HG02973 (cell line): Measurements from ENCODE around the gene KRTAP22-1.

Experiments
- ATAC-seq: cut with Tn5 transposase; IDR thresholded peaks from one replicate; pipeline ENCODE4 v1.9.1; 2021; ENCODE audit warnings: moderate library complexity; ENCODE audit not compliant: unreplicated experiment

The KRTAP22-1 gene

GRCh38 chr21:30623362-30623761 lies 22.5 kb downstream of the KRTAP22-1 start:
- no peak for ATAC-seq

- ATAC-seq = no peak
Measured at GRCh38 chr21:30625449-30626165, 24.7 kb downstream of the KRTAP22-1 start.

GRCh38 chr21:30628109-30628508 lies 27.2 kb downstream of the KRTAP22-1 start:
- ATAC-seq = no peak

- no peak for ATAC-seq
Measured at GRCh38 chr21:30629200-30629599, 28.3 kb downstream of the KRTAP22-1 start.

GRCh38 chr21:30634906-30635305 lies 34.0 kb downstream of the KRTAP22-1 start, which contains the start of gene KRTAP20-2:
KRTAP20-2 (plus strand) TSS chr21:30635206; CDS start chr21:30635264, 58 bp downstream.
- ATAC-seq = no peak

- ATAC-seq = no peak
Measured at GRCh38 chr21:30638686-30639085, 37.8 kb downstream of the KRTAP22-1 start.

- ATAC-seq = no peak
Measured at GRCh38 chr21:30642564-30642963, 41.7 kb downstream of the KRTAP22-1 start, which contains the start of gene KRTAP20-3. KRTAP20-3 (plus strand) TSS chr21:30642864.

- ATAC-seq = no peak
Measured at GRCh38 chr21:30646904-30647414, 46.1 kb downstream of the KRTAP22-1 start.
